ENCODE data around the gene ROS1.

The ROS1 gene

DNA sequence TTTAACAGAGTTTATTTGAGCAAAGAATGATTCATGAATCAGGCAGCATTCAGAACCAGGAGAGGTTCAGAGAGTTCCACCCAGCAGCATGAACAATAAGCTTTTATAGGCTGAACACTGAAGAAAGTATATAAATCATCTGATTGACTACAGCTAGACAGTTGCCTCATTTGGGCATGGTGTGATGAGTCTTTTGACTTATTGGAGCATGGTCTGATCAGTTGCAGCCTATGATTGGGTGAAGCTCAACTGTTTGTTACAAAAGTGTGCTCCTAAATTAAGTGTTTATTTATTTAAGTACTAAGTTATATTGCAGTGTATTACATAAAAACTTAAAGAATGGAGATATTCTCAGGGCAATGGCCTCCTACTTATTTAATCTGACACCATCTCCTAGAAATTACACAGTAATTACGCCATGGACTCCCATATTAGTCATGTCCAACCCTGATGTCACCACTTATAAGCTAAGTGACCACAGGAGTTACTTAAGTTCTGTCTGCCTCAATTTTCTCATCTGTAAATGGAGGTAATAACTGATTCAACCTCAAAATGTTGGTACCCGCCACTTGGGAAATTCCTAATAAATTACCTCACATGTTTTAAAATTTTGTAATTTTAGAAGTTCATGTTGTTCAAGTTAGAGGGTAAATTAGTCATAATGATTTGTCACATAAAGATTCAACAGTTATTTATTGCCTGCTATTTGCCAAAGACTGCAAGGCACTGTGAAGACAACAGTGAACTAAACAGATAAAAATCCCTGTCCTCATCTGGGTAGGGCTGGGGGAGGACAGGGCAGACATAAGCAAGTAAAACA is 15.2 kb upstream of the ROS1 start:
- DNase-seq, result no peak

DNA sequence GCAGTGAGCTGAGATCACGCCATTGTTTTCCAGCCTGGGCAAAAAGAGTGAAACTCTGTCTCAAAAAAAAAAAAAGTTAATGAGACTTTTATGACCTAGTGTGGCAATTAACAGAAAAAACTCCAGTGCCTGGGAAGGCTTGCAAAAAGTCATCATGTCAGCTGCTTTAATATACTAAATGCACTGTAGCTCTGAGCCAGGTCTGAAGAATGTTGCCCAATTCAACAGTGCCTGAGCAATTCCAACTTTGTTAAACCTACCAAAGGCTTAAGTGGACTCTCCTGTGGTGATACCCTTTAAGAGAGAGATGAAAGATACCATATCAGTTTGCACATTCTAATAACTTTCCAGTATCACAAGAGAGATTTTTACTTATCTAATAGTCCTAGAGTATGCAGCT is 6.5 kb upstream of the ROS1 start:
- no peak for DNase-seq

DNA sequence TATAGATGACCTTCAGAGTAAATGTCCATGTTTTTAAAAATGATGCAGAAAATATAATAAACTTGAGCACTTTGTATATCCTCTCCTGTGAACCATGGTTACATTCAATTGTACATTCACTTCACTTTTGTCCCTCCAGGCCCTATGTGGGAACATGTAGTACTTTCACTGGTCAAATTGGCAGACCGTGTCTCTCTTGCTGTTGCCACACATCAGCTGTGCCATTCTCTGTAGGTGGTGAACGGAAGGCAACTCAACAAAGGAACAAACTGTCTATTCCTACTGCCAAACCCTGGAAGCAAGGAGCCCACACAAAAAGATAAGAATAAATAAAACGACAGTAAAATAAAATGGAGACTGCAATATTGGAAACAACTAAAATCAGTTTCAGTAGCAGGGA is 2.0 kb downstream of the ROS1 start:
- no peak for DNase-seq

DNA sequence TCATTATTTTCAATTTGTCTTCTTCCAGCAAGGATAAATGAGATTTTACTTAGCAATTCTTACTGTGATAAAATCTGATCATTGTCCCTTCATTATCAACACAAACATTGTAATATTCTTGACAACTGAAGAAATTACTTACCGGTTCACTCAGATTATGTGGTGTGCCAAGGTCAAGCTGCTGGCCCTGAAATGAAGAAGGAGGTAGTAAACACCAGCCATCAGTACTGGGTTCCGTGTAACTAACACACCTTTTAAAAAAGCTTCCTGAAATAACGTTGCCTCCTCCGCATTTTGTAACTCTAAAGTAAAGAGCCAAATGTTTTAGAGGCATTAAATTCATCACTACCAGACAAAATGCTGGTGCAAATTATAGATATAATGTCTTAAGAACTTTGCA is 7.4 kb downstream of the ROS1 start:
- DNase-seq, result no peak

DNA sequence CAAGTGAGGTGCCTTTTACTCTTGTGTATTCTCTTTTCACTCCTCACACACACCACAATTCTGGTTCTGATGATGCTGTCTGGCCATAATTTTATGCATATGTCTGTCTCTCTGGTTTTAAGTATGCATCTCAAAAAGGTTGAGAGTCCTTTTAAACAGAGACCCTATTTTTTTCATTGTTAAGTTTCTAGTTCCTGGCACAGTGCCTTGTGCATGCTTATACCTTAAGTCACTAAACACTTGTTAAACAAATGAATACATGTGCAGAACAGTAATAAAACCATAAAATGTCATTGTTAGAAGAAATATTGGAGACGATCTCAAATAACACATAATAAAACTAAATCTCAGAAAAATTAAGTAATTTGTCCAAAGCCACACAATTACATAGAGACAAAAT is 7.9 kb downstream of the ROS1 start:
- no peak for DNase-seq

GRCh38 chr6:117414770-117415169 is 11.0 kb downstream of the ROS1 start:
- no peak for DNase-seq

DNA sequence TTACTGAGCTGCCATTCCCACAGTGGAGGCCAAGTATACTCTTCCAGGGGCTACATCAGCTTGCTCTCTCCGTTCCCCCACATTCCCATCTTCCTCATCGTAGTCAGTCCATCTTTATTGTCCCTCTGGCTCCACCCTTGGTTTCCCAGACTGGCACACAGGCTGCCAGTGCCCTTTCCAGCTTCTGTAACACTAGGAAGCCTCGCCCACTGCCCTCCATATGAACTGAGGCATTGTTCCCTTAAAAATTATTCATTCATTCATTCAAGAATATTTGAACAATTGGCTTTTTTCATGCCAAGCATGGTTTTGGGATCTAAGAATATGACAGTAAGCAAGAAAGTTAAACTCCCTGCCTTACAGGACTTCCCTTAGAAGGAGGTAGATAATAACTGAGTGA is 14.3 kb downstream of the ROS1 start:
- DNase-seq, result no peak

- no peak for DNase-seq
Measured at GRCh38 chr6:117409863-117410262, 15.9 kb downstream of the ROS1 start.

- DNase-seq, result no peak
Measured at GRCh38 chr6:117409420-117409819, 16.3 kb downstream of the ROS1 start.

DNA sequence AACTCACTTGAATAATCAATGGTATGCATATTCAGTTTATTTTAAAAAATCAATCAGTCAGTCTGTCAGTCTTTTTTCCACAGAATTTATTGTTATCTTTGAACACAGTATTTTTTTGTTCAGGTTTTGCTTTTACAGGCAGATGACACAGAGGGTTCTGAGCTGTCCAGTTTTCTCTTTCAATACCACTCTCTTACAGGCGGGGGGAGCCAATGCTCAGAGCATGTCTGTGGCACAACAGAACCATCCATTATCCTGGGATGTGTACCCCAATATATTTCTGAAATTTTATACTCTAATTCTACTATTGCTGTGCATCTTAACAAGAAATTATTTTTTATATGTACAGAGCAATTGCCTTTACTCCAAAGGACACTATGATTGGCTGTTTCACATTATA is 21.2 kb downstream of the ROS1 start:
- DNase-seq, result no peak

DNA sequence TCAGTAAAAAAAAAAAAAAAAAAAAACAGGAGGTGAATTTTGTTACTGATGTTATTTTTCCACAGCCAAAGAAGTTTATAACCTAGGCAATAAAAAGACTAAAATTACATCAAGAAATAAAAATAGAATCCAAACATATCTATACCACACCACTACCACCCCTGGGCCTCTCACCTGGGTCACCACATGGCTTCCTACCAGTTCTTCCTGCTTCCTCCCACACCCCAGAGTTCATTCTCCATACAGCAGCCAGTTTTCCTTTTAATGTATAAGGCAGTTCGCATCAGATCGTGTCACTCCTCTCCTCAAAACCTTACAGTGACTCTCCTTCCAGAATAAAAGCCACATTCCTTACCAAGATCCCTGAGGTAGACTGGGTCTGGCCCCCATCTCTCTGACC is 23.9 kb downstream of the ROS1 start:
- DNase-seq, result no peak

DNA sequence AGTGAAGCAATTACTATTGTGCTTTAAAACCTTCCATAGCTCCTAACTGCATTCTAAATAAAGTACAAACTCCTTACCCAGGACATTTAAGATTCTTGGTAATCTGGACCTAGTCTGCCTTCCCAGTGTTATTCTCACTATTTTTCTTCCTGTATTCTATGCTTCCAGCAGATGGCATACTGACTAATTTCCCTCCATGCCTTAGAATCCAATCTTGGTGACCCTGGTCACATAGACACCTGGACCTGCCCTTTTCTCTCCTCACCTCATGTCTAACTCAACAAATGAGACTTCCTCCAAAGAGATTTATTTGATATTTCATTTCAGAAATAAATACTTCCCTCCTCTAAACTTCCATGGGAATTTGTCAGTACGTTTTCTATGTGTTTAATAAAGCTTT is 25.8 kb downstream of the ROS1 start:
- DNase-seq, result no peak

- DNase-seq, result no peak
Measured at GRCh38 chr6:117399126-117399525, 26.6 kb downstream of the ROS1 start.

GRCh38 chr6:117397536-117398227 is 28.1 kb downstream of the ROS1 start:
- no peak for DNase-seq

DNA sequence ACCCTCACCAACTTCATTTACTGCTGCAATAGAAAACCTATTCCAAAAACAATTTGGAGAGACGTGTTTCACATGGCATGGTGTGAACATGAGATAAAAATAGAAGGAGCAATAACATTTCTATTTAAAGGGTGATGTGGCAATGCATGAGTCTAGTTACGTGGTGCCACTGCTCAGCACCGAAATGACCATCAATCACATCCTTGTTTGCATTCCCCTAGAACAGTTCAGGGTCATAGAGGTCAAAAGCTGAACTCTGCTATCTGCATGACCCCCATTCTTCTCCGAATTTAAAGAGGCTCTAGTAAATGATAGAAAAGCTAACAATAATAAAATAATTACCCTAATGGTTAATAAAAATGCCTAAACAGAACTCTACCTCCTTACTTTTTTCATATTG is 29.5 kb downstream of the ROS1 start:
- DNase-seq, result no peak

GRCh38 chr6:117395164-117395563 is 30.6 kb downstream of the ROS1 start:
- no peak for DNase-seq

GRCh38 chr6:117393045-117393444 is 32.7 kb downstream of the ROS1 start:
- DNase-seq, result no peak

GRCh38 chr6:117391874-117392583 is 33.7 kb downstream of the ROS1 start:
- DNase-seq, result no peak

GRCh38 chr6:117389227-117390057 is 36.3 kb downstream of the ROS1 start:
- DNase-seq, result no peak

GRCh38 chr6:117387454-117387974 is 38.2 kb downstream of the ROS1 start:
- no peak for DNase-seq

DNA sequence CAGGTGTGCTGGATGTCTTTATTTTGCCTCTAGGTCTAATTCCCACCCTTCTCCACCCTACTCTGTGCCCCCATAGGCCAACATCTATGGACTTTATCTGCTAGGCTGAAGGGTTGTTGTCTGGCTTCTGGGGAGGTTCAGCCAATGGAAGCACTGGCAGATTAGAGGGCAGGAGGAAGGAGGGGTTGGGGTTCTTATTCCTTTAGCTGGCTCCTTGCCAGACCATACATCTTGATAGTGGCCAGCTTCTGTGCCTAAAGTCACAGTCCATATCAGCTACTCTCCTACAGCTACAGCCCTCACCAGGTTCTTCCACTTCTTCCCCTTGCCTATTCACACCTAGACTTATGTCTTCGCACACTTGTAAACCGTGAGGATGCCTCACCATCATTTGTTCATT is 41.1 kb downstream of the ROS1 start:
- DNase-seq, result no peak

DNA sequence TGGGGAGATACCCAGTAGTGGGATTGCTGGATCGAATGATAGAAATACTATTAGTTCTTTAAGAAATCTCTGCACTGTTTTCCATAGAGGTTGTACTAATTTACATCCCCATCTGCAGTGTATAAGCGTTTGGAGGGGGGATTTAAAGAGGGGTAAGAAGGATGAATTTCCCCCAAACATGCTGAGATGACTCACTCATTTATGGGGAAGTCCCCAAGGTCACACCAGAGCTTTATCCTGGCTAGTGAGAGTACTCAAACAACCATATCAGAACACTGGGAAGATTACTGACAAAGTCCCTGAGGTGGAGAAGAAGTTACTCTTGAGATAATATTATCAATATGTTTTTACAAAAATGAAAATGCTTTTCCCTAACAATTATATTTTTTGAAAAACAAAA is 44.0 kb downstream of the ROS1 start:
- no peak for DNase-seq

- DNase-seq, result no peak
Measured at GRCh38 chr6:117380298-117380697, 45.4 kb downstream of the ROS1 start.
